Measurements from ENCODE around the gene BGLAP.
A peak's percentile ranks its signal among the peaks of the same experiment; 100 is the strongest.

Gene BGLAP

GRCh38 chr1:156217871-156218270 lies 24.1 kb upstream of the BGLAP start:
- H3K9ac ChIP-seq: no peak overlapping the region
- no peaks in the 10 kb centered on the region for H3K36me3 ChIP-seq (ENCODE audit: insufficient read depth)

DNA sequence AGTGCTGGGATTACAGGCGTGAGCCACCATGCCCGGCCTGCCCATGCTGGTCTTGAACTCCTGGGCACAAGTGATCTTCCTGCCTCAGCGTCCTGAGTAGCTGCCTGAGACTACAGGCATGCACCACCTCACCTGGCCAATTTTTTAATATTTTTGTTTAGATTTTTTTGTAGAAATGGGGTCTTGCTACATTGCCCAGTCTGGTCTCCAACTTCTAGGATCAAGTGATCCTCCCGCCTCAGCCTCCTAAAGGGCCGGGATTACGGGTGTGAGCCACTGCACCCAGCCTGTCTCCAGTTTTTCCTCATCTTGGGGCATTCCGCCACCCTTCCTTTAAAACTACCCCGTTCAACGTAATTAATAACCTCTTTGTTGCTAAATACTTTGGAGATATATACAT lies 21.8 kb upstream of the BGLAP start:
- TF ChIP-seq, protein P1, sequence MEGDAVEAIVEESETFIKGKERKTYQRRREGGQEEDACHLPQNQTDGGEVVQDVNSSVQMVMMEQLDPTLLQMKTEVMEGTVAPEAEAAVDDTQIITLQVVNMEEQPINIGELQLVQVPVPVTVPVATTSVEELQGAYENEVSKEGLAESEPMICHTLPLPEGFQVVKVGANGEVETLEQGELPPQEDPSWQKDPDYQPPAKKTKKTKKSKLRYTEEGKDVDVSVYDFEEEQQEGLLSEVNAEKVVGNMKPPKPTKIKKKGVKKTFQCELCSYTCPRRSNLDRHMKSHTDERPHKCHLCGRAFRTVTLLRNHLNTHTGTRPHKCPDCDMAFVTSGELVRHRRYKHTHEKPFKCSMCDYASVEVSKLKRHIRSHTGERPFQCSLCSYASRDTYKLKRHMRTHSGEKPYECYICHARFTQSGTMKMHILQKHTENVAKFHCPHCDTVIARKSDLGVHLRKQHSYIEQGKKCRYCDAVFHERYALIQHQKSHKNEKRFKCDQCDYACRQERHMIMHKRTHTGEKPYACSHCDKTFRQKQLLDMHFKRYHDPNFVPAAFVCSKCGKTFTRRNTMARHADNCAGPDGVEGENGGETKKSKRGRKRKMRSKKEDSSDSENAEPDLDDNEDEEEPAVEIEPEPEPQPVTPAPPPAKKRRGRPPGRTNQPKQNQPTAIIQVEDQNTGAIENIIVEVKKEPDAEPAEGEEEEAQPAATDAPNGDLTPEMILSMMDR (conservative IDR thresholded peaks at IDR 0.05; ENCODE audit: low read depth, low read length): no peak
- H3K79me2 ChIP-seq (ENCODE audit: insufficient read depth, low read depth): peaks cover 25% of the 10 kb centered on the region; the same call in 1 of the 2 replicates
- no peaks in the 10 kb centered on the region for H3K27me3 ChIP-seq (ENCODE audit: insufficient read depth, low read depth)
- H3K4me1 ChIP-seq (ENCODE audit: low read depth, poor library complexity, severe bottlenecking): peaks cover 63% of the 10 kb centered on the region
- H3K4me3 ChIP-seq (IDR thresholded peaks at IDR 0.05; ENCODE audit: insufficient read depth, low read depth, low read length): no peak overlapping the region
- no peaks in the 10 kb centered on the region for H3K36me3 ChIP-seq (ENCODE audit: insufficient read depth)
- H2AFZ ChIP-seq (ENCODE audit: low read depth): no peak overlapping the region
- no peak overlapping the region for H3K4me2 ChIP-seq
- no peak overlapping the region for H3K9ac ChIP-seq
- H3K27ac ChIP-seq: no peak overlapping the region
- H4K20me1 ChIP-seq (ENCODE audit: insufficient read depth): no peaks in the 10 kb centered on the region

More at GRCh38 chr1:156217871-156218270, 24.1 kb upstream of the BGLAP start:
- TF ChIP-seq, protein P1 (conservative IDR thresholded peaks at IDR 0.05; ENCODE audit: low read depth, low read length): no peak
- Histone ChIP-seq H3K4me2 (peak overlapping the region; percentile 7; the same call in 1 of the 2 replicates), H3K4me3 (IDR thresholded peaks at IDR 0.05; ENCODE audit: insufficient read depth, low read depth, low read length) (no peak overlapping the region), H2AFZ (ENCODE audit: low read depth) (no peak overlapping the region), H3K4me1 (ENCODE audit: low read depth, poor library complexity, severe bottlenecking) (peaks cover 50% of the 10 kb centered on the region), H3K27me3 (ENCODE audit: insufficient read depth, low read depth) (no peaks in the 10 kb centered on the region), H4K20me1 (ENCODE audit: insufficient read depth) (no peaks in the 10 kb centered on the region), H3K27ac (peak overlapping the region; percentile 4; the same call in 1 of the 2 replicates), H3K79me2 (ENCODE audit: insufficient read depth, low read depth) (peaks cover 37% of the 10 kb centered on the region; the same call in 1 of the 2 replicates)

- Histone ChIP-seq H2AFZ (ENCODE audit: low read depth) (no peak overlapping the region), H3K9ac (no peak overlapping the region), H4K20me1 (ENCODE audit: insufficient read depth) (no peaks in the 10 kb centered on the region), H3K27me3 (ENCODE audit: insufficient read depth, low read depth) (no peaks in the 10 kb centered on the region), H3K27ac (no peak overlapping the region), H3K4me2 (no peak overlapping the region; the same call in 1 of the 2 replicates), H3K36me3 (ENCODE audit: insufficient read depth) (no peaks in the 10 kb centered on the region), H3K4me1 (ENCODE audit: low read depth, poor library complexity, severe bottlenecking) (peaks cover 81% of the 10 kb centered on the region), H3K79me2 (ENCODE audit: insufficient read depth, low read depth) (peaks cover 17% of the 10 kb centered on the region; the same call in 1 of the 2 replicates), H3K4me3 (IDR thresholded peaks at IDR 0.05; ENCODE audit: insufficient read depth, low read depth, low read length) (no peak overlapping the region)
- TF ChIP-seq, protein P1 (conservative IDR thresholded peaks at IDR 0.05; ENCODE audit: low read depth, low read length): no peak
Observed at GRCh38 chr1:156221986-156222692, 19.8 kb upstream of the BGLAP start.

DNA sequence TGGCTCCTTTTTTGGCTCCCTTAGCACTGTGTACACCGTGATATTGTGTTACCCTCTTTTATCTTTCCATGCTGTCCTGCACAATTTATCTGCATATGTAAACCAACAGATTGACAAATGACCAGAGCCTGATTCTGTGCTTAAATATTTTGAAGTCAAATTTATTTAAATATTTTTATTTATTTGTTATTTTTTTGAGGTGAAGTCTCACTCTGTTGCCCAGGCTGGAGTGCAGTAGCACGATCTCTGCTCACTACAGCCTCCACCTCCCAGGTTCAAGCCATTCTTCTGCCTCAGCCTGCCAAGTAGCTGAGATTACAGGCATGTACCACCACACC lies 16.3 kb upstream of the BGLAP start:
- H3K9ac ChIP-seq: peak overlapping the region; percentile 0; the same call in 1 of the 2 replicates
- no peaks in the 10 kb centered on the region for H3K79me2 ChIP-seq (ENCODE audit: insufficient read depth, low read depth)
- peaks cover 100% of the 10 kb centered on the region for H3K4me1 ChIP-seq (ENCODE audit: low read depth, poor library complexity, severe bottlenecking)
- H3K36me3 ChIP-seq (ENCODE audit: insufficient read depth): no peaks in the 10 kb centered on the region
- H2AFZ ChIP-seq (ENCODE audit: low read depth): no peak overlapping the region
- no peaks in the 10 kb centered on the region for H3K27me3 ChIP-seq (ENCODE audit: insufficient read depth, low read depth)
- TF ChIP-seq, protein P1 (conservative IDR thresholded peaks at IDR 0.05; ENCODE audit: low read depth, low read length): peak; percentile 80
- H3K4me3 ChIP-seq (IDR thresholded peaks at IDR 0.05; ENCODE audit: insufficient read depth, low read depth, low read length): no peak overlapping the region
- H3K27ac ChIP-seq: peak overlapping the region; percentile 49
- H4K20me1 ChIP-seq (ENCODE audit: insufficient read depth): no peaks in the 10 kb centered on the region
- peak overlapping the region; percentile 50 for H3K4me2 ChIP-seq
